Neural cell (in vitro differentiated cells): ENCODE data around the gene SOCS7.

ENCODE experiments used
- CTCF ChIP-seq: fragments of 450-650 bp; IDR thresholded peaks from 2 replicates; pipeline ENCODE4 v1.5.1; 2014; ENCODE audit warnings: antibody characterized with exemption, mild to moderate bottlenecking, moderate library complexity; ENCODE audit not compliant: poor library complexity, severe bottlenecking
- EP300 ChIP-seq: fragments of 450-650 bp; conservative IDR thresholded peaks from 2 replicates; pipeline ENCODE4 v1.6.1; 2014; ENCODE audit warnings: antibody characterized with exemption, mild to moderate bottlenecking, moderate library complexity; ENCODE audit not compliant: poor library complexity, severe bottlenecking
- EZH2 ChIP-seq: fragments of 200-600, 300-800 bp; shearing (Covaris generic), sonication (generic); IDR thresholded peaks from 2 replicates; pipeline ENCODE4 v1.6.1; 2014; ENCODE audit warnings: antibody characterized with exemption, low read length, borderline replicate concordance, mild to moderate bottlenecking; ENCODE audit not compliant: insufficient read depth, poor library complexity, severe bottlenecking
- POLR2AphosphoS5 ChIP-seq: IDR thresholded peaks from 2 replicates; pipeline ENCODE4 v1.6.1; 2012
- REST ChIP-seq: IDR thresholded peaks from 2 replicates; pipeline ENCODE4 v1.6.1; 2012; ENCODE audit warnings: borderline replicate concordance
- TAF1 ChIP-seq: IDR thresholded peaks from 2 replicates; pipeline ENCODE4 v1.6.1; 2012; ENCODE audit warnings: low read depth

GRCh38 chr17:38428643-38429371 lies 77.2 kb downstream of the SOCS7 start:
- no peak for TF ChIP-seq REST
- no peak for TF ChIP-seq CTCF
- no peak for TF ChIP-seq TAF1
- TF ChIP-seq EZH2, result no peak
- no peak for TF ChIP-seq POLR2AphosphoS5
- TF ChIP-seq EP300, result no peak
